IPS-20b (cell line): ENCODE data around the gene ASTN2.
"Not testable (repeated sequence)": the region's sequence is repeated elsewhere in the genome, so short reads cannot be mapped to it uniquely, and the experiment has no call there.

Experiments
- H3K27ac ChIP-seq: one replicate; pipeline ENCODE4 v1.5.1; 2013; ENCODE audit warnings: low read length
- H3K27me3 ChIP-seq: 2 replicates; pipeline ENCODE4 v1.6.1; 2013; ENCODE audit warnings: mild to moderate bottlenecking, low read length, inconsistent platforms; ENCODE audit not compliant: insufficient read depth
- H3K36me3 ChIP-seq: 2 replicates; pipeline ENCODE4 v1.6.1; 2013; ENCODE audit warnings: low read depth, mild to moderate bottlenecking, inconsistent platforms, low read length, moderate library complexity; ENCODE audit not compliant: insufficient read depth
- H3K4me1 ChIP-seq: 2 replicates; pipeline ENCODE4 v1.6.1; 2013; ENCODE audit warnings: mild to moderate bottlenecking, control low read depth, inconsistent platforms, low read length, moderate library complexity; ENCODE audit not compliant: insufficient read depth
- H3K4me3 ChIP-seq: 2 replicates; pipeline ENCODE4 v1.5.1; 2013; ENCODE audit warnings: mild to moderate bottlenecking, low read length, inconsistent platforms
- H3K9ac ChIP-seq: 2 replicates; pipeline ENCODE4 v1.6.1; 2013; ENCODE audit warnings: low read depth, mild to moderate bottlenecking, inconsistent platforms, low read length, moderate library complexity
- H3K9me3 ChIP-seq: 2 replicates; pipeline ENCODE4 v1.6.1; 2013; ENCODE audit warnings: mild to moderate bottlenecking, low read depth, low read length, inconsistent platforms; ENCODE audit not compliant: insufficient read depth

Gene ASTN2

DNA sequence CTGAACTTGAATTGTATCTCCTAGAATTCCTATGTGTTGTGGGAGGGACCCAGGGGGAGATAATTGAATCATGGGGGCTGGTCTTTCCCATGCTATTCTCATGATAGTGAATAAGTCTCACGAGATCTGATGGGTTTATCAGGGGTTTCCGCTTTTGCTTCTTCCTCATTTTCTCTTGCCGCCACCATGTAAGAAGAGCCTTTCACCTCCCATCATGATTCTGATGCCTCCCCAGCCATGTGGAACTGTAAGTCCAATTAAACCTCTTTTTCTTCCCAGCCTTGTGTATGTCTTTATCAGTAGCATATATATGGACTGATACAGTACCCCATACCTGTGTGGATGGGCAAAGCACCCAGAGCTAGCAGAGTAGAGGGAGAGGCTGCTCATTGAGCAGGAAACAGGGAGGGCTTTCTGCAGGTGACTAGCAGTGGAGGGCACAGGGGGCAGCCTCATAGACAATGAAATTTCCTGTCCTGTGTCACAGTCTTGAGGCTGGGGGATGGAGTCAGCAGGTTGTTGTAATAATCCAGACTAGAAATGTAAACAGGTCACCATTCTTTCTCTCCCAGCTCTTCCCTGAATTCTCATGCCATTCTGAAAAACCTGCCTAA, 496.9 kb downstream of the ASTN2 start:
- H3K9me3 ChIP-seq, H3K27me3 ChIP-seq, H3K9ac ChIP-seq, H3K4me1 ChIP-seq, H3K4me3 ChIP-seq, H3K27ac ChIP-seq, H3K36me3 ChIP-seq: not testable (repeated sequence)

DNA sequence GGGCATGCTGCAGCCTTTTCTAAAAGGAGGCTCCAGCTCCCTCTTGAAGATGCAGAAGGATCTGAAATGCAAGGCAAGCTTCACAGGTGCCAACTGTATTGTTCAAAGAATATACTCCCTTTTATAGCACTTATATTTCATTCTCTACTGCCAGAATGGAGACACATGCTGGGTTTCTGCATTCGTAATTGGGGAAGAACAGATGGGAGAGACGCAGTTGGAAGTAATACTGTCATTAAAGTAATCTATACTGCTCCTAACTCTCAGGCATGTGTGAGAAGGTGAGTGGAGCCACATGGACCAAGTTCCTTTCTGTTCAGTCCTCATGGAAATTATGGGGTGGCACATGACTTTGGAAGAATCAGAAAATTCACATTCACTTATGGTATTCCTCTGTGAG, 501.3 kb downstream of the ASTN2 start:
- Histone ChIP-seq H3K4me3 (no peak overlapping the region), H3K36me3 (no peaks in the 10 kb centered on the region), H3K4me1 (0 out of 2 replicates have a peak, but pooled peaks cover 3% of the 10 kb centered on the region), H3K27ac (no peak overlapping the region), H3K9ac (no peak overlapping the region), H3K9me3 (no peaks in the 10 kb centered on the region), H3K27me3 (no peaks in the 10 kb centered on the region)

DNA sequence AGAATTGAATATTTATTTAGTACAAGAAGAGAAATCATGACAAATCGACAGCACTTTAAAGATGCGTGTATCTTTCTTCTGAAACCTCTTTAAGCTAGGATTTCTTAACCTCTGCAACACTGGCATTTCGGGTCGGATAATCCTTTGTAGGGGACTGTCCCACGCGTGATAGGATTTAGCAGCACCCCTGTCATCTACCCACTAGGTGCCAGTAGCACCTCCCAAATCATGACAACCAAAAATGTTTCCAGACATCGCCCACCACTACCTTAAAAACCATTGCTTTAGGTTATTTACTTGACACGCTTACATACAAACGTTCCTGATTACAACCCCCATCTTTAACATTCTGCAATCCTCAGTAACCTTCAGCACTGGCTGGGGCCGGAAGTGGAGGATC, 504.7 kb downstream of the ASTN2 start:
- no peak overlapping the region for H3K27ac ChIP-seq
- H3K36me3 ChIP-seq, result no peaks in the 10 kb centered on the region
- 0 out of 2 replicates have a peak, but pooled peaks cover 3% of the 10 kb centered on the region for H3K4me1 ChIP-seq

DNA sequence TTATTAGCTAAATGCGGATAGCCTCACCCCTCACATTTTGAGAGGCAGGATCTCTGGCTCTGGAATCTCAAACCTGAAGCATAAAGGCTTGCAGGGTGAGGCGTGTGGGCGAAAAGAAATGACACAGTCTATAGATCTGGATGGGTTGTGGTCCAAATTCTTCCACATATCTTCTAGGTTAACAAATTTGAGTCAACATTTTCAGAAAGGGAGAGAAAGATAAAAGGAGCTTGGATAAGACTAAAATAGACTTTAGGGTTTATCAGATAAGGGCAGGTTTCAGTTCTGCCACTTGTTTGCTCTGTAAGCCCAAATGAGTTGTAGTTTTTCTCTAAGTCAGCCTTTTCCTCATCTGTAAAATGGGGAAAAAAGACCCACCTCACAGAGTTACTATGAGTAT, 506.9 kb downstream of the ASTN2 start:
- Histone ChIP-seq H3K9ac (no peak overlapping the region), H3K27ac (no peak overlapping the region), H3K27me3 (peaks cover 32% of the 10 kb centered on the region), H3K36me3 (no peaks in the 10 kb centered on the region), H3K4me1 (no peaks in the 10 kb centered on the region), H3K4me3 (no peak overlapping the region), H3K9me3 (no peaks in the 10 kb centered on the region)

More for the DNA sequence above, 504.7 kb downstream of the ASTN2 start:
- Histone ChIP-seq H3K27me3 (peaks cover 21% of the 10 kb centered on the region), H3K4me3 (no peak overlapping the region), H3K9ac (no peak overlapping the region), H3K9me3 (no peaks in the 10 kb centered on the region)

DNA sequence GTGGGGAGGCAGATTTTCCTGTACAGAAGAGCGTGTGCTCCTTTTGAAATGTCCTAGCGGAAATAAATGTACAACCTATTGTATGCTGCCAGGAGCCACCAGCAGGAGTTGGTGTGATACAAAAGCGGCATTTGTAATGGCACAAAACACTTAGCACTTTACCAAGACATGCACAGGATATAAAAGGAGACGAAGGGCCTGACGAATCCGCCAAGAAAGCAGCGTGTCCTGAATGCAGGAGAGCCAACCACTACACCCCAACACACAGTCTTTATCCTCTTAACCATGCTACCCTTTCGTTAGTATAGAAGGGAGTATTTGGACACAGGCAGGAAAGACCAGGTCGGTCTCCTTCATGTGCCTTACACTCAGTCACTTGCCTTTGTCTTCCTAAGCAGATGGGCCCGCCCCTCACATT, 509.7 kb downstream of the ASTN2 start:
- Histone ChIP-seq H3K9me3 (no peaks in the 10 kb centered on the region), H3K9ac (no peak overlapping the region), H3K27me3 (peaks cover 32% of the 10 kb centered on the region), H3K4me3 (no peak overlapping the region), H3K4me1 (peaks cover 1% of the 10 kb centered on the region; the same call in 1 of the 2 replicates), H3K27ac (no peak overlapping the region), H3K36me3 (no peaks in the 10 kb centered on the region)

DNA sequence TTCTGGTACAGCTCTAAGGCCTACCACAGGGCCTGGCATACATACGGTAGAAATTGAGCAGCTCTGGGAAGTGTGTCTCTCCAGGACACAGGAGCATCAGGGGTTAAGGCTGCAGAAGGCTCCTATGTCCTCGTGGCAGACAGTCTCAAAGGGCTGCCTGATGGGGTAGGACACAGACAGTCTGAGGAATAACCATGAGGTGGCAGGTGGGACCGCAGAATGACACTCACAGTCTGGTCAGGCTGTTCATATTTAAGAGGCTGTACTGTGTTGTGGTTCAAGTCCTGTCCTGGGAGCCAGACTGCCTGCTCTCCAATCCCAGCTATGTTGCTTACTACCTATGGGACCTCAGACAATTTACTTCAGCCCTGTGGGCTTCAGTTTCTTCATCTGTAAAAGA, 510.7 kb downstream of the ASTN2 start:
- no peak overlapping the region for H3K4me3 ChIP-seq
- H3K4me1 ChIP-seq, result peaks cover 6% of the 10 kb centered on the region; the same call in 1 of the 2 replicates
- H3K27ac ChIP-seq, result no peak overlapping the region
- no peak overlapping the region for H3K9ac ChIP-seq
- H3K9me3 ChIP-seq, result no peaks in the 10 kb centered on the region; the same call in 1 of the 2 replicates
- peaks cover 32% of the 10 kb centered on the region for H3K27me3 ChIP-seq
- H3K36me3 ChIP-seq, result no peaks in the 10 kb centered on the region

DNA sequence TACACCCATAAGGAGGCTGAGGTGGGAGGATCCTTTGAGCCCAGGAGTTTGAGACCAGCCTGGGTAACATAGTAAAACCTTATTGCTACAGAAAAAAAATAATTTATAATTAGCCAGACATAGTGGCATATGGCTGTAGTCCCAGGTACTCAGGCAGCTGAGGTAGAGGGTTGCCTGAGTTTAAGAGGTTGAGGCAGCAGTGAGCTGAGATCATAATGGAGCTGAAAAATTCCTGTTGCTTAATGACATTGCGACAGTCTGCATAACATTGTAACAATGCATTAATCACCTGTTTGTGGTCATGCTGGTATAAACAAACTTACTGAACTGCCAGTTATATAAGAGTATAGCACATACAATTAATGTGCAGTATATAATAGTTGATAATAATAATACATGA, 513.6 kb downstream of the ASTN2 start:
- peaks cover 6% of the 10 kb centered on the region; the same call in 1 of the 2 replicates for H3K4me1 ChIP-seq
- no peaks in the 10 kb centered on the region for H3K36me3 ChIP-seq
- H3K27ac ChIP-seq, result no peak overlapping the region
- peaks cover 18% of the 10 kb centered on the region; the same call in 1 of the 2 replicates for H3K27me3 ChIP-seq
- H3K9ac ChIP-seq, result no peak overlapping the region
- no peak overlapping the region for H3K4me3 ChIP-seq
- H3K9me3 ChIP-seq, result no peaks in the 10 kb centered on the region; the same call in 1 of the 2 replicates

DNA sequence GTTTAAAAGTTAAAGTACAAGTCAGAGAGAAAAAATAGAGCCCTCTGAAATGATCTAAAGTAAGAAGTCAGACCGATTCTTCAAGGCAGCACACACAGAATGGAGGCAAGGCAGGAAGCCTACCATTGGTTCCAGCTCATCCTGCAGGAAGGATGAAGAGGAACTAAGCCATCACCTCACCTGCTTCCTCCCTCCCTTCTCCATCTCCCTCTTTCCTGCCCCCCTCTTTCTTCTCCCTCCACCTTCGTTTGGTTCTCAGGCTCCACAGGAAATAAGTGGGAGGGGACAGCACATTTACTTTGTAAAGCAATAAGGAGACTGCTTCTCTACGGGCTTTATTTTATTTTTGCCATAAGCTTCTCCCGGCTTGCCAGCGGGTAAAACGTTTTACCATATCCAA, 514.3 kb downstream of the ASTN2 start:
- H3K9ac ChIP-seq, result no peak overlapping the region
- H3K4me3 ChIP-seq, result no peak overlapping the region
- H3K27ac ChIP-seq, result no peak overlapping the region
- no peaks in the 10 kb centered on the region; the same call in 1 of the 2 replicates for H3K9me3 ChIP-seq
- no peaks in the 10 kb centered on the region for H3K36me3 ChIP-seq
- H3K27me3 ChIP-seq, result peaks cover 11% of the 10 kb centered on the region; the same call in 1 of the 2 replicates
- H3K4me1 ChIP-seq, result peaks cover 6% of the 10 kb centered on the region; the same call in 1 of the 2 replicates

DNA sequence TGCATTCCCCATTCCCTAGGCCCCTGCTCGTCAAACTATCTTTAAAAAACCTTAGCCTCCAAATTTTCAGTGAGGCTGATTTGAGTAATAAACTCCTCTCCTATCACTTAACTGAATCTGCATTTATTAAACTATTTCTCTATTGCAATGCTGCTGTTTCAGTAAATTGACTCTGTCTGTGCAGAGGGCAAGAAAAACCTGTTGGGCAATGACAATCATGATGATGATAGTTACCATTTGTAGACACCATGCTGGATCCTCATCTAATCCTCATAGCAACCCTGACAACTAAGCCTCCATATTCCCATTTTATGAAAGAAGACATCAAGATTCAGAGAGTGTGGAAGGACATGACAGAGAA, 514.9 kb downstream of the ASTN2 start:
- H3K36me3 ChIP-seq, result no peaks in the 10 kb centered on the region
- no peak overlapping the region for H3K9ac ChIP-seq
- H3K9me3 ChIP-seq, result no peaks in the 10 kb centered on the region; the same call in 1 of the 2 replicates
- H3K4me1 ChIP-seq, result peaks cover 6% of the 10 kb centered on the region; the same call in 1 of the 2 replicates
- H3K4me3 ChIP-seq, result no peak overlapping the region
- H3K27me3 ChIP-seq, result peaks cover 11% of the 10 kb centered on the region; the same call in 1 of the 2 replicates
- no peak overlapping the region for H3K27ac ChIP-seq

DNA sequence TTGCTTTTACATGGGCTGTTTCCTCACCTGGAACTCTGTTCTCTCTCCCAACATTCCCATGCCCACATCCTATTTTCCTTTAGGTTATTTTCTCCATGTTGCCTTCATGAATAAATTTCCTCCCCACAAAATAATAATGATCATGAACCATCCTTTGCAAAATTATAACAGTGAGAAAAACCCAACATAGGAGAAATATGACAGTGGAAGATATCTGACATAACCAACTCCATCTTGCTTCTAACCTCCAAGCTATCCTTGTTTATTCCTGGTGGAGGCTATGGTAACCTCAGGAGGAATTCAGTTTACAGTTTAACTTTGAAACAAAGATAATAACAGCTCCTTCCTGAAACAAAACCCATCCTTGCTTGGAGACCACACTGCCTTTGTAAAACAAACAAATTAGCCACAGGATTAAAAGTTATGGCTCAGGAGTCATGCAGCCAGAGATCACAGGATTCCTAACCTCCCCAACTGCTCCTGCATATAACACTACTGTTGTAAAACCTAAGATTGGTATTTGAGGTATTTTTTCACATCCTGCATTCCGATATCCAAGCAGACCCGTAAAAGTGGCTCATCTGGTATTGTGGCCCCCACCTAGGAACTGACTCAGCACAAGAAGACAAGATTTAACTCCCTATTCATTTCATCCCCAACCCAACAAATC, 515.4 kb downstream of the ASTN2 start:
- Histone ChIP-seq H3K9me3 (no peaks in the 10 kb centered on the region; the same call in 1 of the 2 replicates), H3K4me1 (peaks cover 6% of the 10 kb centered on the region; the same call in 1 of the 2 replicates), H3K9ac (no peak overlapping the region), H3K36me3 (no peaks in the 10 kb centered on the region), H3K27me3 (peaks cover 11% of the 10 kb centered on the region; the same call in 1 of the 2 replicates), H3K4me3 (no peak overlapping the region), H3K27ac (no peak overlapping the region)

DNA sequence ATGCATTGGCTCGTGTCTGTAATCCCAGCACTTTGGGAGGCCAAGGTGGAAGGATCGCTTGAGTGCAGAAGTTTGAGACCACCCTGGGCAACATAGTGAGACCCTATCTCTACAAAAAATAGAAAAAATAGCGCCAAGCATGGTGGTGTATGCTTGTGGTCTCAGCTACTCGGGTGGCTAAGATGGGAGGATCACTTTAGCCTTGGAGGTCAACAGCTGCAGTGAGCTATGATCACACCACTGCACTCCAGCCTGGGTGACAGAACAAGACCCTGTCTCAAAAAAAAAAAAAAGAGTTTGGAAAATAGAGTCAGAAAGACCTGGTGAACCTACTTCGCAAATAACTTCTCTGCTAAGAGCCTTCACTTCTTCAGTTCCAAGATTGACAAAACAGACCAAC, 516.7 kb downstream of the ASTN2 start:
- H3K9ac ChIP-seq, H3K4me3 ChIP-seq, H3K4me1 ChIP-seq, H3K27ac ChIP-seq, H3K27me3 ChIP-seq, H3K36me3 ChIP-seq, H3K9me3 ChIP-seq: not testable (repeated sequence)

DNA sequence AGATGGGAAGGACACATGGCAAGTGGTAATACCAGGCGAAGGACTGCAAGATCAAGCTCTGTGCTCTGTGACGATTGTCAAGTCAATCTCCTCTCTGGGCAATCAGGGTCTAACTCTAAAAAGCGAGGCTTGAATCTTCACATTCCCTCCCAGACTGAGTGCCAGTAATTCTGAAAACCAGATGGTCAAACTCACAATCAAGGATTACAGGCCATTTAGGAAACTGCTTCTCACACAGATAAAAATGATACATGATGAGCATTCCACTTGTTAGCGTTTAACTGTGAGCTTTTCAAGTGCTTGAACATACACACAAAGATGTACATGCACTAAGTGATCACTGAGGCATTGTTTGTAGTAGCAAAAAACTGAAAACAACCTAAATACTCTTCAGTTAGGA, 517.7 kb downstream of the ASTN2 start:
- Histone ChIP-seq H3K4me1 (peaks cover 9% of the 10 kb centered on the region; the same call in 1 of the 2 replicates), H3K9ac (no peak overlapping the region), H3K27ac (no peak overlapping the region), H3K9me3 (no peaks in the 10 kb centered on the region; the same call in 1 of the 2 replicates), H3K36me3 (no peaks in the 10 kb centered on the region), H3K27me3 (no peaks in the 10 kb centered on the region), H3K4me3 (no peak overlapping the region)
